Trophoblast cell (in vitro differentiated cells and primary cell): ENCODE measurements around the gene OBI1.
"Not testable (repeated sequence)": the region's sequence is repeated elsewhere in the genome, so short reads cannot be mapped to it uniquely, and the experiment has no call there.

Experiments
- DNase-seq, 2 donors: peaks; one replicate each; pipeline ENCODE4 v3.0.0-alpha.2; 2016
- H2AFZ ChIP-seq: 2 replicates; pipeline ENCODE4 v1.6.1; 2013; ENCODE audit warnings: low read length, moderate library complexity, mild to moderate bottlenecking; ENCODE audit not compliant: insufficient read depth, poor library complexity
- H2AK5ac ChIP-seq: 2 replicates; pipeline ENCODE4 v1.6.1; 2013; ENCODE audit warnings: mild to moderate bottlenecking, low read length
- H2BK120ac ChIP-seq: 2 replicates; pipeline ENCODE4 v1.6.1; 2013; ENCODE audit warnings: low read length, mild to moderate bottlenecking, moderate library complexity; ENCODE audit not compliant: insufficient read depth, poor library complexity
- H2BK12ac ChIP-seq: 2 replicates; pipeline ENCODE4 v1.6.1; 2013; ENCODE audit warnings: mild to moderate bottlenecking, low read length, moderate library complexity
- H2BK5ac ChIP-seq: 2 replicates; pipeline ENCODE4 v1.6.1; 2013; ENCODE audit warnings: low read length, low read depth, moderate library complexity, mild to moderate bottlenecking; ENCODE audit not compliant: poor library complexity
- H3K14ac ChIP-seq: 2 replicates; pipeline ENCODE4 v1.6.1; 2013; ENCODE audit warnings: mild to moderate bottlenecking, low read length
- H3K18ac ChIP-seq: 2 replicates; pipeline ENCODE4 v1.6.1; 2013; ENCODE audit warnings: mild to moderate bottlenecking, low read length
- H3K23ac ChIP-seq: 2 replicates; pipeline ENCODE4 v1.6.1; 2013; ENCODE audit warnings: low read length
- H3K27ac ChIP-seq: 2 replicates; pipeline ENCODE4 v1.5.1; 2013; ENCODE audit warnings: low read depth, mild to moderate bottlenecking, inconsistent platforms, low read length, moderate library complexity
- H3K27me3 ChIP-seq: 2 replicates; pipeline ENCODE4 v1.6.1; 2013; ENCODE audit warnings: inconsistent platforms, mild to moderate bottlenecking, low read length, moderate library complexity; ENCODE audit not compliant: insufficient read depth
- H3K36me3 ChIP-seq, 2 experiments: 1 replicate in 1 of 2; 2 replicates in 1 of 2; pipeline ENCODE4 v1.6.1; 2013; ENCODE audit warnings: low read length in 2 of 2, mild to moderate bottlenecking in 2 of 2, moderate library complexity in 1 of 2; ENCODE audit not compliant: insufficient read depth in 2 of 2, control insufficient read depth in 1 of 2
- H3K4ac ChIP-seq: 2 replicates; pipeline ENCODE4 v1.6.1; 2013; ENCODE audit warnings: low read depth, mild to moderate bottlenecking, low read length, moderate library complexity
- H3K4me1 ChIP-seq, 2 experiments: 1 replicate in 1 of 2; 2 replicates in 1 of 2; pipeline ENCODE4 v1.6.1; 2013; ENCODE audit warnings: low read length in 2 of 2, mild to moderate bottlenecking in 2 of 2, moderate library complexity in 1 of 2; ENCODE audit not compliant: insufficient read depth in 2 of 2, control insufficient read depth in 1 of 2
- H3K4me2 ChIP-seq: 2 replicates; pipeline ENCODE4 v1.6.1; 2013; ENCODE audit warnings: inconsistent platforms, mild to moderate bottlenecking, low read length, moderate library complexity
- H3K4me3 ChIP-seq: 2 replicates; pipeline ENCODE4 v1.5.1; 2013; ENCODE audit warnings: mild to moderate bottlenecking, low read depth, low read length, inconsistent platforms
- H3K79me1 ChIP-seq: one replicate; pipeline ENCODE4 v1.6.1; 2013; ENCODE audit warnings: low read length
- H3K79me2 ChIP-seq: 2 replicates; pipeline ENCODE4 v1.6.1; 2013; ENCODE audit warnings: low read length, mild to moderate bottlenecking; ENCODE audit not compliant: control insufficient read depth, insufficient read depth, poor library complexity
- H3K9ac ChIP-seq: 2 replicates; pipeline ENCODE4 v1.6.1; 2013; ENCODE audit warnings: mild to moderate bottlenecking, low read length
- H3K9me3 ChIP-seq: 2 replicates; pipeline ENCODE4 v1.6.1; 2013; ENCODE audit warnings: low read depth, mild to moderate bottlenecking, control low read depth, inconsistent platforms, low read length; ENCODE audit not compliant: insufficient read depth
- H4K12ac ChIP-seq: 2 replicates; pipeline ENCODE4 v1.6.1; 2013; ENCODE audit warnings: low read depth, mild to moderate bottlenecking, low read length, moderate library complexity
- H4K8ac ChIP-seq: 2 replicates; pipeline ENCODE4 v1.6.1; 2013; ENCODE audit warnings: low read depth, mild to moderate bottlenecking, low read length, moderate library complexity
- H4K91ac ChIP-seq: one replicate; pipeline ENCODE4 v1.6.1; 2013; ENCODE audit warnings: low read depth, mild to moderate bottlenecking, low read length, moderate library complexity
- WGBS: extraction: QIAGEN DNeasy Blood & Tissue Kit; methylation state at CpG from one replicate; pipeline ENCODE4 v1.1.7; 2013; ENCODE audit warnings: missing lambda C conversion rate; ENCODE audit not compliant: insufficient read length, insufficient coverage; ENCODE audit errors: extremely low coverage; 5-methylcytosine and 5-hydroxymethylcytosine counted together

Gene OBI1

GRCh38 chr13:78647109-78647678 is 11.8 kb downstream of the OBI1 start:
- H3K4me2 ChIP-seq, DNase-seq, H3K9ac ChIP-seq, H4K8ac ChIP-seq, H2AFZ ChIP-seq, H3K9me3 ChIP-seq, H3K14ac ChIP-seq, H4K91ac ChIP-seq, H3K4me1 ChIP-seq, H2BK120ac ChIP-seq, H4K12ac ChIP-seq, H2AK5ac ChIP-seq, H3K27me3 ChIP-seq, H2BK12ac ChIP-seq, H3K36me3 ChIP-seq, H3K79me2 ChIP-seq, H3K27ac ChIP-seq, H3K18ac ChIP-seq, H3K4me3 ChIP-seq, H2BK5ac ChIP-seq, H3K79me1 ChIP-seq, H3K23ac ChIP-seq: not testable (repeated sequence)
- WGBS, result no CpG with 5 or more reads among the region's 11 CpGs
- peak overlapping the region; percentile 4 for H3K4ac ChIP-seq

GRCh38 chr13:78638216-78638615 is 20.7 kb downstream of the OBI1 start:
- Histone ChIP-seq H4K12ac (no peak overlapping the region), H3K27me3 (no peaks in the 10 kb centered on the region)
- WGBS, result no CpG with 5 or more reads among the region's 4 CpGs

GRCh38 chr13:78636495-78636894 is 22.5 kb downstream of the OBI1 start:
- DNase-seq, result no peak
- H3K9me3 ChIP-seq, result no peaks in the 10 kb centered on the region
- no peak overlapping the region for H3K14ac ChIP-seq
- H2AK5ac ChIP-seq, result no peak overlapping the region
- no peak overlapping the region for H3K4ac ChIP-seq
- H3K18ac ChIP-seq, result no peak overlapping the region
- H3K23ac ChIP-seq, result no peak overlapping the region
- no peak overlapping the region for H3K9ac ChIP-seq
- no peak overlapping the region for H4K12ac ChIP-seq
- H4K91ac ChIP-seq, result no peak overlapping the region
- no peaks in the 10 kb centered on the region for H3K79me2 ChIP-seq
- H3K4me1 ChIP-seq, result no peaks in the 10 kb centered on the region
- no peaks in the 10 kb centered on the region for H3K27me3 ChIP-seq
- H3K79me1 ChIP-seq, result no peaks in the 10 kb centered on the region
- H2AFZ ChIP-seq, result no peak overlapping the region
- no peak overlapping the region for H3K4me3 ChIP-seq
- H2BK5ac ChIP-seq, result no peak overlapping the region
- H3K4me2 ChIP-seq, result no peak overlapping the region
- H4K8ac ChIP-seq, result no peak overlapping the region
- H3K27ac ChIP-seq, result no peak overlapping the region
- no peak overlapping the region for H2BK120ac ChIP-seq
- H3K36me3 ChIP-seq, result peaks cover 6 to 7% of the 10 kb centered on the region in 2 experiments
- H2BK12ac ChIP-seq, result no peak overlapping the region

More at GRCh38 chr13:78638216-78638615, 20.7 kb downstream of the OBI1 start:
- Histone ChIP-seq H4K8ac (no peak overlapping the region), H3K4me1 (no peaks in the 10 kb centered on the region), H3K36me3 (peaks cover 2 to 7% of the 10 kb centered on the region in 2 experiments), H3K27ac (no peak overlapping the region), H3K9me3 (no peaks in the 10 kb centered on the region), H3K9ac (no peak overlapping the region), H2BK12ac (no peak overlapping the region), H2AK5ac (no peak overlapping the region), H3K4me2 (no peak overlapping the region), H2BK120ac (no peak overlapping the region), H2BK5ac (no peak overlapping the region), H4K91ac (no peak overlapping the region), H3K4ac (no peak overlapping the region), H3K4me3 (no peak overlapping the region), H3K79me1 (no peaks in the 10 kb centered on the region), H3K14ac (no peak overlapping the region), H3K79me2 (no peaks in the 10 kb centered on the region), H3K18ac (no peak overlapping the region), H3K23ac (no peak overlapping the region), H2AFZ (no peak overlapping the region)
- peak in 1 of 2 donors; percentile 81 for DNase-seq

GRCh38 chr13:78632996-78633395 is 26.0 kb downstream of the OBI1 start:
- Histone ChIP-seq H3K14ac (no peak overlapping the region), H4K12ac (no peak overlapping the region), H3K79me2 (no peaks in the 10 kb centered on the region), H4K91ac (no peak overlapping the region), H3K4ac (no peak overlapping the region), H2AK5ac (no peak overlapping the region), H2BK120ac (no peak overlapping the region), H2BK5ac (no peak overlapping the region), H3K79me1 (no peaks in the 10 kb centered on the region), H3K4me2 (no peak overlapping the region), H2BK12ac (no peak overlapping the region), H4K8ac (no peak overlapping the region), H2AFZ (no peak overlapping the region), H3K23ac (no peak overlapping the region), H3K4me3 (no peak overlapping the region), H3K9me3 (no peaks in the 10 kb centered on the region), H3K27me3 (no peaks in the 10 kb centered on the region), H3K9ac (no peak overlapping the region), H3K18ac (no peak overlapping the region), H3K4me1 (no peaks in the 10 kb centered on the region), H3K36me3 (peaks cover 3 to 5% of the 10 kb centered on the region in 2 experiments), H3K27ac (no peak overlapping the region)
- WGBS, result no CpG with 5 or more reads among the region's 4 CpGs
- DNase-seq, result no peak
